WI38 (cell line): Measurements from ENCODE around the gene IL10RA.

ENCODE experiments used
- H3K4me3 ChIP-seq: 2 replicates; pipeline ENCODE4 v1.5.1; 2011; ENCODE audit warnings: low read depth, mild to moderate bottlenecking, control low read depth, low read length
- TF ChIP-seq, protein P1 (sequence below): IDR thresholded peaks from 2 replicates; pipeline ENCODE4 v1.5.1; 2012; ENCODE audit warnings: low read depth, mild to moderate bottlenecking, control low read depth, low read length

Gene IL10RA

DNA sequence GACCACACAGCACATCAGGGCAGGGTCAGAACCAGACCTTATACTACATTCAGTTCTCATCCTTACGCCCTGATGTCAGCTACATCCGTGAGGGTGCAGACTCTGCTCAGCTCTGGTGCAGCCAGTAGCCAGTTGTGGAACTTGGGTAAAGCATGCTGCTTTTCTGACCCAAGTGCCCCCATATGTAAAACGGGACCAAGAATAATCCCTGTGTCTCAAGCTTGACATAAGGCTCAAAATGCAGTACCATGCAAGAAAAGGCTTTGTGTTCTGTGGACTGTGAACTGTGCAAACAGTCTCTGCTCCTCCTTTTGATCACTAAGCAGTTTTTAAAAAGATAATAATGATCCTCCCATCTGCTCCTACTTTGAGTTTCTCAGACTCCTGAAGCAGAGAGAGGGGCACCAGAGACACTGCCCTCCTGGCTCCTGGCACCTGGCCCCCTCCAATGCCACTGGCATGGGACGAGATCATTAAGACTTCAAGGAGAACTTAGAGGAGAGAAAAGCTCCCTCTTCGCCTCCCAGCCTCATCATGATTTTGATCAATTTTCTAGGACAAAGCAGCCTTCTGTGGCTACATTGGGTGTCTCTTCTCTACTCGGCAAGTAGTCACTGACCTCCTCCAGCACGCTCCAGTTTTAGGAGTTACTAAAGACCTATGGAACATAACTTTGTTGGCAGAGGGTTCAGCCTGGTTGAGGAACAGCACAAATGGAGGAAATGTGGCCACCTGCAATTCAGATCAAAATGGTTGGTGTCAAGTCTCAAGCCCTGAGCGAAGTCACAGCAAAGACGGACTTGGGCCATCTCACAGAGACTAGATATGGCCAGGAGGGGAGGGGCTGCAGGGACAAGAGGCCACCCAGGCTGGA lies 23.9 kb downstream of the IL10RA start:
- H3K4me3 ChIP-seq, result no peak overlapping the region
- TF ChIP-seq, protein P1, sequence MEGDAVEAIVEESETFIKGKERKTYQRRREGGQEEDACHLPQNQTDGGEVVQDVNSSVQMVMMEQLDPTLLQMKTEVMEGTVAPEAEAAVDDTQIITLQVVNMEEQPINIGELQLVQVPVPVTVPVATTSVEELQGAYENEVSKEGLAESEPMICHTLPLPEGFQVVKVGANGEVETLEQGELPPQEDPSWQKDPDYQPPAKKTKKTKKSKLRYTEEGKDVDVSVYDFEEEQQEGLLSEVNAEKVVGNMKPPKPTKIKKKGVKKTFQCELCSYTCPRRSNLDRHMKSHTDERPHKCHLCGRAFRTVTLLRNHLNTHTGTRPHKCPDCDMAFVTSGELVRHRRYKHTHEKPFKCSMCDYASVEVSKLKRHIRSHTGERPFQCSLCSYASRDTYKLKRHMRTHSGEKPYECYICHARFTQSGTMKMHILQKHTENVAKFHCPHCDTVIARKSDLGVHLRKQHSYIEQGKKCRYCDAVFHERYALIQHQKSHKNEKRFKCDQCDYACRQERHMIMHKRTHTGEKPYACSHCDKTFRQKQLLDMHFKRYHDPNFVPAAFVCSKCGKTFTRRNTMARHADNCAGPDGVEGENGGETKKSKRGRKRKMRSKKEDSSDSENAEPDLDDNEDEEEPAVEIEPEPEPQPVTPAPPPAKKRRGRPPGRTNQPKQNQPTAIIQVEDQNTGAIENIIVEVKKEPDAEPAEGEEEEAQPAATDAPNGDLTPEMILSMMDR, result no peak

DNA sequence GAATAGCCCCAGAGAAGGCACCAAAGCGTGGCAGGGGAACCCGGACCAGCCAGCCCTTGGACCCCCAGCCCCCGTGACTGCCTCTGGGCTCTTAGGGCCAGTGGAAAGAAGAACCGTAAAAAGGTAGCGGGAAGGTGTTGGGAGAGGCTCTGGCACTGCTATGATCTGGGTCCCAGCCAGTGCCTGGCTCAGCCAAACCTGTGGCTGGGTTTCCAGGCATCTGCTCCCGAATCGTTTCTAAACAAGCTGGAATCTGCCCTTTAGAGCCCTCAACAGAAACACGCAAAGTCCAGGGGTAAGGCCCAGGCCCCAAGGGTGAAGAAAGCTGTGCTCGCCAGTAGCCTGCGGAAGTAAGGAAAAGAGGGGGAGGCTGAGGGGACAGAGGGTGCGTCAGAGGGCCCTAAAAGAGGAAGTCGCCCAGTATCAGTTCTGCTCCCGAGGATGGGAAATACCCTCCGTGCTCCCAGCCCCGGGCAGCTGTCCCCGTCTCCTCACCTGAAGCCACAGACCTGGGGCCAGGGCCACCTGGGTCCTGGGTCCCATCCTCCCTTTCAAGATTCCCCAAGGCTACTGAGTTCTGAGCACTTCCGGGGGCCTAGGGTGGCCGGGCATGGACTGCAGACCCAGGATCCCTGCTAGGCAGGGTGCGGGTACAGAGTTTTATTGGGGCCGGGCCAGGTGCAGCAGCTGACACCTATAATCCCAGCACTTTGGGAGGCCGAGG lies 24.7 kb downstream of the IL10RA start:
- no peak overlapping the region for H3K4me3 ChIP-seq
- TF ChIP-seq, protein P1, result no peak

DNA sequence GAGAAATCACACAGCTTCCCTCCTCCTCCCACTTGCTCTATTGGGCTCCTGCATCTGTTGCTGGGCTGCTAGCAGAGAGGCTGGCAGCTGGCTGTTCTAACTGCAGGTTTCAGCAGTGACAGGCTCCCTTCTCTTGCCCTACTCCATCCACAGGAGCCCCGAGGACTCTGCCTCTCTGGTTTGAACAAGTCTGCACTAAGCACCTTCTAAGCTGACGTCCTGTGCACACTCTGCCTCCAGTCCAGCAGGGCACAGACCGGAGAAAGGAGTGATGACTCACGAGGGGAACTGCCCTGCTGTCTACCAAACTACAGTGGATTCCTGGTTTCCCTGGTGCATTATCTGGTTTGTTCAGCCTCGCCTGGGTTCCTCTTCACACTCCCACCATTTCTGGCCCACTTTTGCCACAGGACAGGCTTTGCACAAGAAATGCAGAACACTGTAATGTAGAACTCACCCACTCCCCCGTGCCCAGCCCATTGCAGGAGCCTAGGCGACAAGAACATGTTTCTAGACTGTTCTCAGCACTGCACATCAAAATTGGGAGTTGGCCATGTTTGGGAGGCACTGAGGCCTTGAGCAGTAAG lies 26.0 kb downstream of the IL10RA start:
- H3K4me3 ChIP-seq, result no peak overlapping the region
- TF ChIP-seq, protein P1, result no peak

DNA sequence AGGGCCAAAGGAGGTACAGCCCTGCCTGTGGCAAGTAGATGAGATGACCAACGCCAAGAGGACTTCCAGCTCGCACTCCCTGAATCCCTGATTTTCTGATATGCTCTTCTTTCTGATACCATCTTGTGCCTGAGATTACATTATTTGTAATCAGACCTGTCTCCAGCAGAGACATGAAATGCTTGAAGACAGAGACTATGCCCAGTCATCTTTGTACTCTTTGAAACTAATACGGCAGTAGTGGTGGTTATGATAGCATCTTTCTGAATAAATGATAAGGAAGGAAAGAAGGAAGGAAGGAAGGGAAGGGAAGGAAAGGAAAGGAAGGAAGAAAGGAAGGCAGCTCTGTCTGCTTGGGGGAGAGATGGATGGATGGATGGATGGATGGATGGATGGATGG lies 27.8 kb downstream of the IL10RA start:
- TF ChIP-seq, protein P1, result no peak
- H3K4me3 ChIP-seq, result no peak overlapping the region

- TF ChIP-seq, protein P1, result no peak
- H3K4me3 ChIP-seq, result no peak overlapping the region
Measured at GRCh38 chr11:118015385-118015841, 29.2 kb downstream of the IL10RA start.

DNA sequence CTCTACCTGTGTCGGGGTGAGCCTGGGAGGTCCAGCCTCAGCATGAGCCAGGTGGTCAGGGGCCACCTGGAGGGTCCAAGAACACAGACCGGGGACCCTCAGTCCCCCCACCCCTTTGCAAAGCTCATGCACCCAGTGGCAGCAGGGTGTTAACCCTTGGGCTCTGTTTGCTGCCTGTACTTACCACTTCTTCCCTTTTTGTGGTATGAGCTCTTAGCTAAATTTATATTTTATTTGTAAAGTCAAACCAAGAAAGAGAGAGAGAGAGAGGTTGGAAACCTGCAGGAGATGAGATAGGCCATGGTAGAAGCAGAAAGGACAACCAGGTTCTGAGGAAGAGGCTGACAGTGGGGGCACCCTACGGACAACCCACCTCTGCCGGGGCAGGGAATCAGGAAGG lies 29.9 kb downstream of the IL10RA start:
- TF ChIP-seq, protein P1, result no peak
- H3K4me3 ChIP-seq, result no peak overlapping the region
